Neural progenitor cell (in vitro differentiated cells): ENCODE results near the gene DLG3. TPM values are rescaled to one million over a fixed set of nuclear protein-coding genes. Genes with fewer than 3 reads are reported as not detected.

ENCODE experiments used
- DNase-seq: peaks from one replicate; pipeline ENCODE4 v3.0.0-alpha.2; 2016; ENCODE audit warnings: low spot score
- H2AFZ ChIP-seq: fragments of 200-600 bp; sonication (generic); replicated peaks from 2 replicates; pipeline ENCODE4 v1.6.1; 2016; ENCODE audit warnings: antibody characterized with exemption
- H3F3A ChIP-seq: fragments of 200-600 bp; sonication (generic); 2 replicates; pipeline ENCODE4 v1.6.1; 2016; ENCODE audit warnings: antibody characterized with exemption, low read depth
- H3K27ac ChIP-seq: fragments of 200-600 bp; sonication (generic); 2 replicates; pipeline ENCODE4 v1.5.1; 2016; ENCODE audit warnings: mild to moderate bottlenecking
- H3K27me3 ChIP-seq: fragments of 200-600 bp; sonication (generic); 2 replicates; pipeline ENCODE4 v1.6.1; 2016; ENCODE audit warnings: mild to moderate bottlenecking, moderate library complexity
- H3K36me3 ChIP-seq: fragments of 200-600 bp; sonication (generic); 2 replicates; pipeline ENCODE4 v1.5.1; 2016
- H3K4me1 ChIP-seq: fragments of 200-600 bp; sonication (generic); 2 replicates; pipeline ENCODE4 v1.6.1; 2016; ENCODE audit warnings: mixed run types
- H3K4me2 ChIP-seq: fragments of 200-600 bp; sonication (generic); 2 replicates; pipeline ENCODE4 v1.6.1; 2016
- H3K4me3 ChIP-seq: fragments of 200-600 bp; sonication (generic); 2 replicates; pipeline ENCODE4 v1.5.1; 2016
- H3K79me2 ChIP-seq: fragments of 200-600 bp; sonication (generic); 2 replicates; pipeline ENCODE4 v1.6.1; 2016; ENCODE audit warnings: low read depth
- H3K9ac ChIP-seq: fragments of 200-600 bp; sonication (generic); 2 replicates; pipeline ENCODE4 v1.6.1; 2016
- H3K9me3 ChIP-seq: fragments of 200-600 bp; sonication (generic); 2 replicates; pipeline ENCODE4 v1.5.1; 2016; ENCODE audit warnings: low read depth
- H4K20me1 ChIP-seq: fragments of 200-600 bp; sonication (generic); 2 replicates; pipeline ENCODE4 v1.6.1; 2016; ENCODE audit warnings: low read depth
- H3K27ac Mint-ChIP-seq: 3 replicates; pipeline ENCODE4 v1.8.0; 2021; ENCODE audit warnings: mixed read lengths
- H3K27me3 Mint-ChIP-seq: 2 replicates; pipeline ENCODE4 v1.8.0; 2022; ENCODE audit warnings: low read depth, mild to moderate bottlenecking, inconsistent platforms, moderate library complexity, mixed read lengths; ENCODE audit not compliant: insufficient read depth
- H3K36me3 Mint-ChIP-seq: 3 replicates; pipeline ENCODE4 v1.8.0; 2021; ENCODE audit warnings: mixed read lengths
- H3K4me1 Mint-ChIP-seq: 3 replicates; pipeline ENCODE4 v1.8.0; 2021; ENCODE audit warnings: mixed read lengths
- H3K4me3 Mint-ChIP-seq: 3 replicates; pipeline ENCODE4 v1.8.0; 2021; ENCODE audit warnings: mild to moderate bottlenecking, moderate library complexity, mixed read lengths
- H3K9me3 Mint-ChIP-seq: 3 replicates; pipeline ENCODE4 v1.8.0; 2020; ENCODE audit warnings: mixed read lengths
- CTCF ChIP-seq: fragments of 200-600 bp; sonication (generic); IDR thresholded peaks from 2 replicates; pipeline ENCODE4 v1.5.1; 2017; ENCODE audit warnings: antibody characterized with exemption, mild to moderate bottlenecking
- EZH2 ChIP-seq: fragments of 200-600 bp; sonication (generic); IDR thresholded peaks from 2 replicates; pipeline ENCODE4 v1.6.1; 2017; ENCODE audit warnings: antibody characterized with exemption, mild to moderate bottlenecking, moderate library complexity
- EZH2phosphoT487 ChIP-seq: fragments of 200-600 bp; sonication (generic); IDR thresholded peaks from 2 replicates; pipeline ENCODE4 v1.6.1; 2017; ENCODE audit warnings: antibody characterized with exemption
- total RNA-seq: library from RNA; depleted of rRNA; stranded (reverse); fragments of >200 nt; gene quantifications from 2 replicates; pipeline ENCODE4 v1.2.3, GENCODE V29; 2015; ENCODE audit warnings: low replicate concordance

Gene DLG3
- total RNA-seq, 1 donor from 2014 or later, result 90.5 TPM

GRCh38 chrX:70470850-70471289 is 26.2 kb downstream of the DLG3 start:
- H3K4me1 ChIP-seq, result peaks cover 3% of the 10 kb centered on the region
- peaks cover 6% of the 10 kb centered on the region for H3K9me3 ChIP-seq
- DNase-seq, result no peak
- peaks cover 7% of the 10 kb centered on the region for H3K4me1 Mint-ChIP-seq
- peaks cover 3% of the 10 kb centered on the region for H3K9me3 Mint-ChIP-seq
- H3K27ac Mint-ChIP-seq, result no peak overlapping the region
- no peak overlapping the region for H3K4me3 Mint-ChIP-seq
- TF ChIP-seq CTCF (no peak), EZH2 (no peak), EZH2phosphoT487 (no peak)
- peaks cover 72% of the 10 kb centered on the region for H4K20me1 ChIP-seq
- H3K79me2 ChIP-seq, result peaks cover 100% of the 10 kb centered on the region
- H3K27me3 Mint-ChIP-seq, result peaks cover 2% of the 10 kb centered on the region
- no peak overlapping the region for H2AFZ ChIP-seq
- no peaks in the 10 kb centered on the region for H3K27me3 ChIP-seq
- no peaks in the 10 kb centered on the region for H3K36me3 ChIP-seq
- H3K36me3 Mint-ChIP-seq, result peaks cover 13% of the 10 kb centered on the region
- no peak overlapping the region for H3K4me2 ChIP-seq
- H3K27ac ChIP-seq, result no peak overlapping the region
- H3K9ac ChIP-seq, result no peak overlapping the region
- H3K4me3 ChIP-seq, result no peak overlapping the region
- H3F3A ChIP-seq, result no peaks in the 10 kb centered on the region

GRCh38 chrX:70476166-70476933 is 31.7 kb downstream of the DLG3 start:
- H3F3A ChIP-seq, result peaks cover 28% of the 10 kb centered on the region
- TF ChIP-seq EZH2phosphoT487 (no peak), EZH2 (no peak), CTCF (no peak)
- Mint-ChIP-seq H3K27me3 (peaks cover 2% of the 10 kb centered on the region), H3K4me3 (no peak overlapping the region), H3K4me1 (peaks cover 59% of the 10 kb centered on the region), H3K27ac (no peak overlapping the region), H3K36me3 (peaks cover 5% of the 10 kb centered on the region), H3K9me3 (no peaks in the 10 kb centered on the region)
- no peaks in the 10 kb centered on the region for H3K9me3 ChIP-seq
- H3K36me3 ChIP-seq, result no peaks in the 10 kb centered on the region
- H3K4me2 ChIP-seq, result peak overlapping the region; percentile 25
- H3K79me2 ChIP-seq, result peaks cover 87% of the 10 kb centered on the region
- H3K4me3 ChIP-seq, result no peak overlapping the region
- H3K9ac ChIP-seq, result no peak overlapping the region
- no peak for DNase-seq
- peak overlapping the region; percentile 50 for H3K27ac ChIP-seq
- peaks cover 99% of the 10 kb centered on the region for H4K20me1 ChIP-seq
- H3K27me3 ChIP-seq, result no peaks in the 10 kb centered on the region
- peaks cover 45% of the 10 kb centered on the region for H3K4me1 ChIP-seq
- H2AFZ ChIP-seq, result no peak overlapping the region

- Histone ChIP-seq H2AFZ (no peak overlapping the region), H3F3A (peaks cover 36% of the 10 kb centered on the region), H3K4me2 (peak overlapping the region; percentile 25), H3K4me3 (no peak overlapping the region), H3K9me3 (no peaks in the 10 kb centered on the region), H4K20me1 (peaks cover 99% of the 10 kb centered on the region), H3K36me3 (no peaks in the 10 kb centered on the region), H3K79me2 (peaks cover 83% of the 10 kb centered on the region), H3K9ac (no peak overlapping the region), H3K27me3 (no peaks in the 10 kb centered on the region), H3K4me1 (peaks cover 51% of the 10 kb centered on the region), H3K27ac (peak overlapping the region; percentile 50)
- DNase-seq, result peak; percentile 13
- Mint-ChIP-seq H3K36me3 (peaks cover 2% of the 10 kb centered on the region), H3K4me3 (peak overlapping the region; percentile 48), H3K9me3 (no peaks in the 10 kb centered on the region), H3K27ac (no peak overlapping the region), H3K27me3 (no peaks in the 10 kb centered on the region), H3K4me1 (peaks cover 66% of the 10 kb centered on the region)
- TF ChIP-seq EZH2, result no peak
- no peak for TF ChIP-seq EZH2phosphoT487
- no peak for TF ChIP-seq CTCF
These were observed 32.5 kb downstream of the DLG3 start for GRCh38 chrX:70476934-70477733.
